Renal cortex interstitium (tissue), 11 donors: Measurements from ENCODE around the gene HYKK. TPM values are rescaled to one million over a fixed set of nuclear protein-coding genes. Genes with fewer than 3 reads are reported as not detected.

Experiments used
- DNase-seq, 11 donors: peaks; one replicate each; pipeline ENCODE4 v3.0.0-alpha.2; 2013; ENCODE audit warnings: low read depth in 9 of 11, low spot score in 4 of 11; ENCODE audit errors: extremely low read depth in 1 of 11
- polyA plus RNA-seq, 3 donors: library from polyadenylated mRNA; unstranded; fragments of 120-200 nt; gene quantifications; one replicate each; pipeline ENCODE4 v1.2.1, GENCODE V29; 2013; ENCODE audit not compliant: insufficient read length in 3 of 3

Gene HYKK
- polyA plus RNA-seq, 3 donors, result 7.2 to 9.8 (median 8.6) TPM

DNA sequence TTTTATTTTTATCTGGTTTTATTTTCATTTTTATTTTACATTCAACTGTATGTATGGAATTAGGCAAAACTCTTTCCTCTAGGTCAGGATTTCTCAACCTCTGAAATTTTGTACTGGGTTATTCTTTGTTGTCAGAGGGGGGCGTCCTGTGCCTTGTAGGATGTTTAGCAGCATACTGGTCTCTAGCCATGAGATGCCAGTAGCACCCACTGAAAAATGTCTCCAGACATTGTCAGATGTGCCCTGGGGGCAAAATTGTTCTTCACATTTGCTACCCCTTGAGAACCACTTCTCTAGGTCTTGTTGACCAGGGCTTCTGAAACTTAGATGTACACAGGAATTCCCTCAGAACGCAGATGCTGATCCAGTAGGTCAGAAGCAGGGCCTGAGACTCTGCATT lies 63.3 kb downstream of the HYKK start:
- no peak for DNase-seq

DNA sequence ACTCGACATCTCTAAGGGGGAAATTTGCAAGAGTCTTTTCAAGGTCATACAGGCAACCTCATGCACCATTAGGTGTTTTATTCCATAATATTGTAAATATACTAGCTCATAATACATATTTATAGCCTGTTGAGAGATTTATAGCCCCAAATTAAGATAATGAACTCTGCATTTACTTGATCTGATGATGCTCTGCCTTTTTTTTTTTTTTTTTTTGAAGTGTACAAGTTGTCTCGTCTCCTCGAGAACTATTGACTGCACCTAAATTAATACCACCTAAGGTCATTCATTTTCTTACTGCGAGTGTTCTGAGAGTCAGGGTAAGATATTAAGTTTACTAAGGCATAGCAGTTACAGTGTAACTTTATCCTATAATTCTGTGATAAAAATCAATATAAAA lies 64.0 kb downstream of the HYKK start:
- DNase-seq, result no peak

GRCh38 chr15:78573416-78573815 lies 66.0 kb downstream of the HYKK start:
- no peak for DNase-seq

- DNase-seq, result no peak
Measured at GRCh38 chr15:78574944-78575343, 67.6 kb downstream of the HYKK start.

Other genes with a start within 250 kb of the HYKK start
- gene DNAJA4, start 243.0 kb upstream of the HYKK start, polyA plus RNA-seq, result 10 to 100 TPM; 23.4 to 32.4 (median 25.3) TPM
- 100 to 1,000 TPM; 103 to 108 (median 108) TPM for gene SKIC8, start 208.0 kb upstream of the HYKK start, polyA plus RNA-seq
- 10 to 100 TPM; 35.2 to 56.2 (median 44.5) TPM for gene CRABP1, start 167.2 kb upstream of the HYKK start, polyA plus RNA-seq
- 10 to 100 TPM; 57.0 to 73.9 (median 68.4) TPM for gene IREB2, start 69.4 kb upstream of the HYKK start, polyA plus RNA-seq
- 100 to 1,000 TPM; 230 to 296 (median 252) TPM for gene PSMA4, start 32.9 kb downstream of the HYKK start, polyA plus RNA-seq
- 1 to 10 TPM; 4.3 to 8.6 (median 8.5) TPM for gene CHRNA5, start 57.9 kb downstream of the HYKK start, polyA plus RNA-seq
- 1 to 10 TPM in 1 of 3 donors, under 1 TPM in 2; 0.90 to 1.4 (median 0.98) TPM for gene CHRNA3, start 113.4 kb downstream of the HYKK start, polyA plus RNA-seq
- gene CHRNB4, start 133.6 kb downstream of the HYKK start, polyA plus RNA-seq, result 1 to 10 TPM; 3.2 TPM